SKM-1 treated with dmso at 0.1 percent for 144 hours (cell line): Measurements from ENCODE around the gene EVA1B.

Experiments
- DNase-seq: peaks from one replicate; lab custom pipeline; 2025; ENCODE audit not compliant: unreplicated experiment; lab: John Stamatoyannopoulos, UW

EVA1B gene

GRCh38 chr1:36323636-36324352 is at the start of gene EVA1B:
TSS of gene EVA1B (minus strand) at chr1:36323645. CDS start at chr1:36323037, 608 bp downstream.
- peak; percentile 66 for DNase-seq

- DNase-seq = no peak
Measured at GRCh38 chr1:36372617-36373016, 49.2 kb upstream of the EVA1B start.

- DNase-seq = peak; percentile 54
Measured at GRCh38 chr1:36369061-36369861, 45.8 kb upstream of the EVA1B start.

DNA sequence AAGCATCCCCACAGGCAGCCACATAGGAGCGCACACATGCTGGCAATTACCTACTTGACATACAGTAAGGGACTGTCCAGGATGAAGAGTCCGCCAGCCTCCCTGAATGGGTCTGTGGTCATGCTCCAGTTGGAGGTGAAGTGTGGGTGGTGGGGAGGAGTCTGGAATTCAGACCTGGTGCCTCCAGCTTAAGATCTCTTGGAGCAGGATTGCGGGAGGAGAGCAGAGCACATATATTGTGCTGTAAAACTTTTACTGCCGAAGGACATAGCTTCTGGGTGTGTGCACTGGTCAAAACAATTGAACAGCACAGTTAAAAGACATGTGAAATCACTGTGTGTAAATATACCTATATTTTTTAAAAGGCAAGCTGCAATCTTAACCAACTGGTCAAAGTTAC is 44.4 kb upstream of the EVA1B start:
- DNase-seq = no peak

GRCh38 chr1:36367066-36367465 is 43.6 kb upstream of the EVA1B start:
- no peak for DNase-seq

GRCh38 chr1:36366091-36366661 is 42.7 kb upstream of the EVA1B start:
- DNase-seq = no peak

GRCh38 chr1:36365381-36365780 is 41.9 kb upstream of the EVA1B start:
- no peak for DNase-seq

- DNase-seq = no peak
Measured at GRCh38 chr1:36359911-36360550, 36.6 kb upstream of the EVA1B start.

- DNase-seq = no peak
Measured at GRCh38 chr1:36359383-36359782, 35.9 kb upstream of the EVA1B start.

- no peak for DNase-seq
Measured at GRCh38 chr1:36358514-36359084, 35.2 kb upstream of the EVA1B start.

- no peak for DNase-seq
Measured at GRCh38 chr1:36355811-36356210, 32.4 kb upstream of the EVA1B start.

DNA sequence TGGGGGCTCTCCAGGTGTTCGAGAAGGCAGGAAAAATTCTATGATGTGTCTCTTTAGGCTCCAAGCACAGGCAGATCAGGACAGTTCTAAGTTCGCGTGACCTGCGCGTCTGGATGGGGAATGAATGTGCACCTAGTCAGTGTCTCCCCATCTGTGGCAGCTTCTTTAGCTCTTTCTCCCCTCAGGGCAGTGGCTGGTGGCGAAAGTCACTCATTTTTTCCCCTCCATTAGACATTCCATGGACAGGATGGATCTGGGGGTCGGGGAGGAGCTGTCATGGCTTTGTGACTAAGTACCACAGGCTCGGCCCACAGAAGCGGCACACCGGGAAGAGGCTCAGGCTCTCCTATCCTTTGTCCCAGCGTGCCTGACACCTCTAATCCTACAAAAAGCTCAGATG is 31.0 kb upstream of the EVA1B start:
- DNase-seq = no peak

DNA sequence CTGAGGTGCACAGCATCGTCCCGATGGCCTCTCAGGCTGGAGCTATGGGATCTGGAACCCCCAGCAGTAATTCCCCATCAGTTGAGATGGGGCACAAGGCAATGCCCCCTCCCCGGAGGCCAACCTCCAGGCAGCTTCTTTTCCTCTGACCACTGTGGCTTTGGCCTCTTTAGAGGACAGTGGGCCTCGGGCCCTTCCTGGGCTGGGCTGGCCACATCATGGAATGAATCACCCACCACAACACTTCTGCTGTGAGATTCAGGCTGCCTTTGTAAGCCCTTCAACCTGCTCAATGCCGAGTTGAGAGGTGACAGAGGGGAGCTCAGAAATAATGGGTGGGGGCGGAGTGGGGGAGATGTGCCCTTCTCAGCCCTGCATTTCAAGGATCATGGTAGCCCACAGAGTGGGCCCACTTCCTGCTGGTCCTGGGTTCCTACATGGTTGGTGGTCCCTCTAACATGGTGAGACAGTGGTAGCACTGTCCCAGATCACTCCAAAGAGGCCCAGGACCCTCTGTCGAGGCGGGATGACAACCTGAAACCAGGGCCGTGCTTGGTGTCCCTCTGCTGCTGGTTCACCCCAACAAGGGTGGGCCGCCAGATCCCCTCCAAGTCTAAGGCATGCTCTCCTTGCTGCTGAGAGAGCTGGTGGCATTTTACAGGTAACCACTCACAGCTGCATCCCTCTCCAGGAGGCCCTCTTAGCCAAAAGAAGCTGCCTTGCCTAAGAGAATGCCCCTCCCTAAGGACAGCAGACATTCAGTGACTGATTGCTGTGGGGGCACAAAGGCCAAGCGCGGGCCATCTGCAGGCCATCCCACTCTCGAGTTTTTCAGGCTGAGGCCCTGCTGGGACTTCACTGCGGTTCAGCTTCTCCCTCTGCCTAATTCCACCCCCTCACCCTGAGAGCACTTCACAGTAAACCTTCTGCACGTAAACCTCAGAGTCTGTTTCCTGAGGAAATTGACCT is 29.7 kb upstream of the EVA1B start:
- DNase-seq = no peak

DNA sequence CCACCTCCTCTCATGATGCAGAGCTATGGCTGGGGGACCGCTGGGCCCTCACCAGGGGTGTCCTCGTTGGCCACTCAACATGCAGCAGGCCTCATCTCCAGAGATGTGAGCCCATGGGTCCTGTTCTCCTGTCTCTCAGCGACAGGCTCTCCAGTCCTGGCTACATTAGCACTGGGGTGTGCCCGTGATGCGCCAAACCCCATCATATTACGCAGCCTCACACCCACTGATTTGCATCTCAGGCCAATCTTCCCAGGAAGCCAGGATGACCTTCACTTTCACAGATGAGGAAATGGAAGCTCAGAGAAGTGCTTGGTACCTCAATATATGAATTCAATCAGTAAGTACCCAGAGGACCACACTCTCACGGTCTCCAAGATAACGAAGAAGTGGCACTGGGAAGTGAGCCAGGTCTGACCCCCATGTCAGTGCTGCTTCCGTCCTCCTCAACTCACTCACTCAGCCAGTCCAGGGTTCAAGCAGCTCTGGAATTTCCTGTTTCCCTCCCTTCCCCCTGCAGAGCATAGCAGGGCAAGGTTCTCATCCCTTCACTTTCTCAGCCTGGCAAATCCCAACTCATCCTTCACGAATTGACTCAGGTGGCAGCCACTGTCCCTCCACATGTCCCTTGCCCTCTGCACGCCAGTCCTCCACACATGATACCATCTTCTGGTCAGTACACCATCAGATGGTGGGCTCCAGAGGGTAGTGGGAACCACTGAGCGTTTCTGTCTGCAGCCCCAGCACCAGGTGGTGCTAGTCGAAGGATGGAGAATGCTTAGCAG is 28.9 kb upstream of the EVA1B start:
- DNase-seq = no peak

GRCh38 chr1:36351227-36351977 is 28.0 kb upstream of the EVA1B start:
- DNase-seq = no peak

- DNase-seq = no peak
Measured at GRCh38 chr1:36350659-36351226, 27.3 kb upstream of the EVA1B start.

DNA sequence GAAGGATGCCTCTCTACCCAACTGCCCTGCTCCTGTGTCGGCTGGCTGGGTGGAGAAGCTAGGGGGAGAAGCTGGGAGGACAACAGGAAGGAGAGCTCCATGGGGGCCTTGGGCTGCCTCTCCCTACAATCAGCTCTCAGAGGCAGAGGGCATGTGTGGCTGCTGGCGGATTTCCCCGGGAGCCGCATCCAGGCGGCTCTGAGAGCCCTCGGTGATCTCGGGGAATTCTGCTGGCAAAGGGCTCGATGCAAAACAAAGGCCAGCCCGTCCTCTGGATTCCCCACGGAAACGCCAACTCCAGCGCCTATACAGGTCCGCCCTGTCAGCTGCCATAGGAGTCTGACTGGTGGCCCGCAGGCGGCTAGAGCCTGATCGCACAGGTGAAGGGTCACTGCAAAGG is 26.4 kb upstream of the EVA1B start:
- no peak for DNase-seq

DNA sequence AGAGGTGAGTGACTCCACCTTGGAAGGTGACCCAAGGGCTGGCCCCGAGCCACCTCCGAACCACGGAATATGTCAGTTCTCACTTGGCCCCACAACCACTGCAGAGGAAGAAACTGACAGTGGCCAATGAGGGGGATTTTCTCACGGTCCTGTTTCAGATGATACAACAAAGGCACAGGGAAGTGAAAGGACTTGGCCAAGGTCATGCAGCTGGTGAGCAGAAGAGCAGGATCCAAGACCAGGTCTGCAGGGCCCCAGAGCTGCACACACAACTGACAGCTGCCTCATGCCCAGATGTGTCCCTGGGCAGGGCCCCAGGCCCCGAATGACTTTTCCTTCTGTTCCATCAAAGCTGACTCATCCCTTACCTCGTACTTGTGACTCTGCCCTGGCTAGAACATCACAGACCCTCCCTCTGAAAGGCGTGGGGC is 25.8 kb upstream of the EVA1B start:
- DNase-seq = no peak
